HepG2 (cell line): Measurements from ENCODE around the gene RGS7. TPM values are rescaled to one million over a fixed set of nuclear protein-coding genes. Genes with fewer than 3 reads are reported as not detected.

Experiments used
- ATAC-seq: fragments of 200-7000 bp; cut with Tn5 transposase; 3 replicates; pipeline ENCODE4 v1.9.1; 2020; ENCODE audit warnings: mild to moderate bottlenecking, moderate library complexity
- BruUV-seq: library from RNA; stranded (reverse); fragments of 400-500 nt; replicated peaks from 2 replicates; lab custom pipeline; 2021; lab: Mats Ljungman, UMichigan
- CTCF ChIA-PET: fragments of 300-600 bp; formaldehyde crosslinking; extraction: SDS; loops from one replicate; lab custom pipeline; 2021; ENCODE audit warnings: low total read pairs, inconsistent platforms, low intra/inter-chr PET ratio; lab: Yijun Ruan, JAX
- POLR2A ChIA-PET: fragments of 350-600 bp; sonication (Branson Sonifier 250); formaldehyde crosslinking; loops from one replicate; lab custom pipeline; 2020; ENCODE audit warnings: antibody characterized with exemption, inconsistent platforms; lab: Yijun Ruan, JAX
- DNase-seq: peaks from one replicate; pipeline ENCODE4 v3.0.0-alpha.2; 2015; ENCODE audit warnings: low spot score
- FAIRE-seq: peaks from 3 replicates; lab custom pipeline; 2011; peaks lifted over from hg19 to GRCh38; lab: Jason Lieb, UNC
- H2AFZ ChIP-seq: one replicate; pipeline ENCODE4 v1.6.1; 2011; ENCODE audit warnings: low read length, inconsistent platforms
- H3K27ac ChIP-seq: fragments of 300-600 bp; 3 replicates; pipeline ENCODE4 v1.8.0; 2011; ENCODE audit warnings: mixed run types, mild to moderate bottlenecking, mixed read lengths, low read length, inconsistent platforms; ENCODE audit not compliant: insufficient read depth; ENCODE audit errors: extremely low read length
- H3K27me3 ChIP-seq, 2 experiments: fragments of 200-600 bp in 1 of 2; 2 replicates in 1 of 2; 3 replicates in 1 of 2; pipeline versions ENCODE4 v1.6.0 to v1.8.0; 2011; ENCODE audit warnings: low read length in 2 of 2, mild to moderate bottlenecking in 2 of 2, moderate library complexity in 2 of 2, inconsistent platforms in 1 of 2; ENCODE audit not compliant: insufficient read depth in 2 of 2, control insufficient read depth in 1 of 2
- H3K36me3 ChIP-seq, 2 experiments: fragments of 200-600 bp in 1 of 2; replicated peaks in 1 of 2; 2 replicates in 1 of 2; 3 replicates in 1 of 2; pipeline versions ENCODE4 v1.5.1 to v1.8.0; 2011; ENCODE audit warnings: low read length in 2 of 2, inconsistent platforms in 1 of 2; ENCODE audit not compliant: insufficient read depth in 2 of 2, control insufficient read depth in 1 of 2
- H3K4me1 ChIP-seq: 2 replicates; pipeline ENCODE4 v1.5.1; 2012; ENCODE audit warnings: low read length, inconsistent platforms; ENCODE audit not compliant: insufficient read depth
- H3K4me2 ChIP-seq: 2 replicates; pipeline ENCODE4 v1.6.0; 2011; ENCODE audit warnings: low read depth, low read length, inconsistent platforms
- H3K4me3 ChIP-seq, 3 experiments: fragments of 200-600 bp in 1 of 3; sonication (generic), shearing (Covaris generic) in 1 of 3; replicated peaks in 1 of 3; 2 replicates each; pipeline ENCODE4 v1.5.1; 2011 to 2016; ENCODE audit warnings: low read length in 3 of 3, inconsistent platforms in 2 of 3, low read depth in 2 of 3, mild to moderate bottlenecking in 2 of 3, control low read depth in 1 of 3, mixed read lengths in 1 of 3; ENCODE audit not compliant: insufficient read depth in 1 of 3
- H3K79me2 ChIP-seq: one replicate; pipeline ENCODE4 v1.6.1; 2011; ENCODE audit warnings: low read length, inconsistent platforms; ENCODE audit not compliant: insufficient read depth
- H3K9ac ChIP-seq: 2 replicates; pipeline ENCODE4 v1.6.0; 2011; ENCODE audit warnings: mild to moderate bottlenecking, low read depth, low read length, inconsistent platforms; ENCODE audit not compliant: insufficient read depth
- H3K9me3 ChIP-seq: 2 replicates; pipeline ENCODE4 v1.5.1; 2012; ENCODE audit warnings: mild to moderate bottlenecking, low read length
- H4K20me1 ChIP-seq: 2 replicates; pipeline ENCODE4 v1.6.0; 2011; ENCODE audit warnings: inconsistent platforms, mild to moderate bottlenecking, low read length, moderate library complexity; ENCODE audit not compliant: insufficient read depth
- ATF7-NPFF ChIP-seq: sonication (generic); formaldehyde crosslinking; IDR thresholded peaks from 2 replicates; pipeline ENCODE4 v1.8.1; 2023; ENCODE audit warnings: mild to moderate bottlenecking, low read depth, missing genetic modification reagents, moderate library complexity
- ERF ChIP-seq: IDR thresholded peaks from 2 replicates; pipeline ENCODE4 v1.6.1; 2018; ENCODE audit warnings: missing biosample characterization, missing genetic modification reagents
- FIP1L1 ChIP-seq: fragments of 200-400 bp; formaldehyde crosslinking; IDR thresholded peaks from 2 replicates; pipeline ENCODE4 v1.6.1; 2018; ENCODE audit warnings: low read depth, mild to moderate bottlenecking, low read length, moderate library complexity, borderline replicate concordance; ENCODE audit not compliant: insufficient read depth
- FOXK2 ChIP-seq: fragments of 450-650 bp; IDR thresholded peaks from 2 replicates; pipeline ENCODE4 v1.6.1; 2016
- HNF4A ChIP-seq: sonication (generic); formaldehyde crosslinking; IDR thresholded peaks from 2 replicates; pipeline ENCODE4 v1.4.0; 2020; ENCODE audit warnings: missing genetic modification reagents
- KAT2B ChIP-seq: fragments of 150-350 bp; IDR thresholded peaks from 2 replicates; pipeline ENCODE4 v1.6.1; 2014; ENCODE audit warnings: low read depth, low read length, borderline replicate concordance
- SUZ12 ChIP-seq: fragments of 150-350 bp; IDR thresholded peaks from 2 replicates; pipeline ENCODE4 v1.6.1; 2014; ENCODE audit warnings: low read depth, low read length
- TCF7L2 ChIP-seq: IDR thresholded peaks from 2 replicates; pipeline ENCODE4 v1.6.1; 2011; ENCODE audit warnings: mild to moderate bottlenecking, low read depth, low read length, moderate library complexity
- ZMAT3 ChIP-seq: sonication (generic); formaldehyde crosslinking; conservative IDR thresholded peaks from 2 replicates; pipeline ENCODE4 v1.7.0; 2021; ENCODE audit warnings: missing genetic modification reagents
- ZMYM2 ChIP-seq: sonication (generic); formaldehyde crosslinking; IDR thresholded peaks from 2 replicates; pipeline ENCODE4 v1.8.0; 2022; ENCODE audit warnings: mild to moderate bottlenecking, missing genetic modification reagents
- WGBS: methylation state at CpG from one replicate; pipeline ENCODE4 v1.1.6; 2017; ENCODE audit warnings: low lambda C conversion rate; 5-methylcytosine and 5-hydroxymethylcytosine counted together
- in situ Hi-C: cut with HindIII; loops from 2 replicates; pipeline ENCODE4 v1.10.0; 2017; ENCODE audit warnings: low pct_unique_long_range_greater_than_20kb; ENCODE audit not compliant: extremely low pct_ligation_motif_present
- intact Hi-C: fragments of 100-400 bp; cut with micrococcal nuclease; formaldehyde crosslinking; loops from one replicate; pipeline ENCODE4 v1.10.0; 2022; ENCODE audit not compliant: unreplicated experiment
- polyA plus RNA-seq, 8 experiments: library from polyadenylated mRNA; depleted of rRNA in 3 of 8; stranded (reverse) in 7 of 8; unstranded in 1 of 8; fragments of >200 nt; fragmentation: Illumina TruSeq in 4 of 8; extraction: Trizol in 4 of 8; gene quantifications; 2 replicates each; pipeline versions ENCODE4 v1.2.1 to v1.2.3, GENCODE V29; 2011 to 2016; ENCODE audit warnings: low read depth in 4 of 8, missing spikeins in 1 of 8, mixed read lengths in 1 of 8; ENCODE audit not compliant: insufficient read depth in 1 of 8
- total RNA-seq, 5 experiments: library from RNA; depleted of rRNA; stranded (reverse); fragments of >200 nt; fragmentation: Illumina TruSeq; extraction: Trizol; gene quantifications; 2 replicates each; pipeline ENCODE4 v1.2.3, GENCODE V29; 2016; ENCODE audit warnings: low read depth in 1 of 5
- TF ChIP-seq, protein P1 (sequence below): sonication (generic); formaldehyde crosslinking; IDR thresholded peaks from 2 replicates; pipeline ENCODE4 v1.8.1; 2023; ENCODE audit warnings: mild to moderate bottlenecking, moderate library complexity, missing genetic modification reagents

Gene RGS7
- total and polyA plus RNA-seq, 2 of the 13 experiments (the other 11 are each of a cell fraction or from before 2014, with no cell fraction given): not detected

- no peak for ATAC-seq
- Histone ChIP-seq H3K9me3 (no peaks in the 10 kb centered on the region), H3K27me3 (no peaks in the 10 kb centered on the region; a peak in 1 of 5 replicates), H3K4me1 (no peaks in the 10 kb centered on the region), H3K9ac (no peak overlapping the region), H4K20me1 (no peaks in the 10 kb centered on the region), H3K4me3 (no peak overlapping the region), H3K36me3 (no peaks in the 10 kb centered on the region), H3K4me2 (no peak overlapping the region), H3K79me2 (no peaks in the 10 kb centered on the region), H2AFZ (no peak overlapping the region), H3K27ac (no peak overlapping the region)
- CTCF ChIA-PET: no interaction called here
- no peak for TF ChIP-seq SUZ12
- no peak for TF ChIP-seq ZMAT3 (CRISPR knock-in tag)
- TF ChIP-seq HNF4A (CRISPR knock-in tag): no peak
- no peak for TF ChIP-seq KAT2B
- TF ChIP-seq TCF7L2: no peak
- TF ChIP-seq ZMYM2: no peak
- TF ChIP-seq, protein P1, sequence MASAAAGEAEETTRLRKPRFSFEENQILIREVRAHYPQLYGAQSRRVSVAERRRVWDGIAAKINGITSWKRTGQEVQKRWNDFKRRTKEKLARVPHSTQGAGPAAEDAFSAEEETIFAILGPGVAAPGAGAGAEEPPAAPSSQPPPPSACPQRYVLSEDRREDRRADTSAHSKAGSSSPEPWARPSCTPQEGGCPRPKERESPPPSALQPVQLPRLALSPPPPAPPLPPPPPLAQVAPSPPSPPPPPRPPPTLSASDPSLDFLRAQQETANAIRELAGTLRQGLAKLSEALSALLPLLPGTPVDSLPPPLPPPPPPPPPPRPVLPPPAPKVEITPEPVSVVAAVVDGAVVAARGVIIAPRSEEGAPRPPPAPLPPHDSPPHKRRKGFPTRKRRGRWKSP (CRISPR knock-in tag): no peak
- TF ChIP-seq ATF7-NPFF: no peak
- TF ChIP-seq FIP1L1: no peak
- no peak for TF ChIP-seq FOXK2
- no peak for TF ChIP-seq ERF (CRISPR knock-in tag)
- intact Hi-C loops (loop anchor here (5.0 kb wide), 1 partner anchor 506 kb away; no protein-coding TSS in a partner anchor), in situ Hi-C loops (no loop called here)
- FAIRE-seq: no peak
- no TSS peak for BruUV-seq
- no peak for DNase-seq
- POLR2A ChIA-PET: no interaction called here
- WGBS: 5% methylated on average over 2 of the region's 2 CpGs
Measured at GRCh38 chr1:241332987-241333386, 24.0 kb downstream of the RGS7 start.
